GM18858 (cell line): ENCODE results near the gene SKAP2.

Source experiments
- ATAC-seq: cut with Tn5 transposase; IDR thresholded peaks from one replicate; pipeline ENCODE4 v1.9.1; 2021; ENCODE audit not compliant: unreplicated experiment

SKAP2 gene

DNA sequence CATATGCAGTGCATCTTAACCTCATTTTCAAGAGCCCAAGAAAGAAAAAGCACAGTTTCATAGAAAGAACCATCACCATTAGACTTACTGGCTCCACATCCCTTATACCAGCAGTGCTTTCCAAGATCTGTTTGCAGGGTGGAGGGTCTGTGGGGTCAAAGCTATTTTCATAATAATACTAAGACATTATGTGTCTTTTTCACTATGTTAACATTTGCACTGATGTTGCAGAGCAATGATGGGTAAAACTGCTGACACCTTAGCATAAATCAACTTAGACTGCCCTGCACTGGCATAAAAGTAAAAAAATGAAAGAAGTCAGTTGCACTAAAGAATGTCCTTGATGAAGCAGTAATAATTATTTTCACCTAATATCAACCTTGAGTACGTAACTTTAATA lies 166.2 kb downstream of the SKAP2 start:
- no peak for ATAC-seq

DNA sequence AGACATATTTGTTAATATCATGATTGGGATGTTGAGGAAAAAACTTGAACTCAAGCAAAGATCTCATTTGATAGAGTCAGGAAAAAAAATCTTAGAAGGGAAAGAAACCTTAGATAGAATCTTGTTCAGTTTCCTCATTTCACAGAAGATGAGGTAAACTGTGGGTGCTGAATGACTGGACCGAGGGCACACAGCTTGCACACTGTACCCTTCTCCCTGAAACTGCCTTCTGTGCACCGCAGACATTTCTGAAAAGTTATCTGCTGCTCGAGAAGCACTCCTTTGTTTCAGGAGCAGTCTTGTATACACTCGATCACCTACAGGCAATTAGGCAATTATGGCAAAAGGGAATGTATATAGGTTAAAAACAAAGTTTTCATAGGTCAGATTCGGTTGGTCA lies 167.4 kb downstream of the SKAP2 start:
- no peak for ATAC-seq

DNA sequence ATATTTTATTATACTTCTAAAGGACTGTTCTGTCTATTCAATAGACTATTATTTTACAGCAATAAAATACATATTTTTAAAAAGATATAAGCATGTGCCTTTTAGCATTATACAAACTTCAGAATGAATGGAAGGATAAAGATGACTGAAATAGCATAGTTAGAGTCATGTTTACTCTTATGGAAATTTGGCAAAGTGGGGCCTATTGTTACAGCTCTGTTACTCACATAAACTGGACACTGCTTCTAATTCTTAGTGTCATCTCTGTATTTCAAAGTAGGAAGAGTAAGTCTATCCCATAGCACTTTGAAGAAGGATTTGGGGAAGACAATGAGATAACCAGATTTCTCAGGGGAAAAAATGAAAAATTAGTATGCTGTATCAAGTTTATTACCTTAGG lies 168.2 kb downstream of the SKAP2 start:
- no peak for ATAC-seq

DNA sequence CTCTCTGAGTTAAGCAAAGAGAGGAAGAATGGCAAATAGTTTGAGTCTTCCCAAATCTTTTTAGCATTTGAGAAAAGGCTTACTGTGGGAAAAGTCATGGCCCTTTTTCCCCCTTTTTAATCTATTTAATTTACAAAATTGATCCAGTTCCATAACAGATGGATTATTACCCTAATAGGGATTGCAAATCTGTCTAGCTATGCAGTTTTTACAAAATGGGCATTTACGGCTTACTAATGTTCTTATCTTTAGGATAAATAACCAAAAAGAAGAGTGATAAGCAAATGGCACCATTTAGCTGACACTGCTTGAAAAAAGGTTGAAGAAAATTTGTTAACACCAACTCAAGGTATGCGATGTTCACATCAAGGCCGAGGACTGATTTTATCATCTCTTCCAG lies 169.7 kb downstream of the SKAP2 start:
- no peak for ATAC-seq

DNA sequence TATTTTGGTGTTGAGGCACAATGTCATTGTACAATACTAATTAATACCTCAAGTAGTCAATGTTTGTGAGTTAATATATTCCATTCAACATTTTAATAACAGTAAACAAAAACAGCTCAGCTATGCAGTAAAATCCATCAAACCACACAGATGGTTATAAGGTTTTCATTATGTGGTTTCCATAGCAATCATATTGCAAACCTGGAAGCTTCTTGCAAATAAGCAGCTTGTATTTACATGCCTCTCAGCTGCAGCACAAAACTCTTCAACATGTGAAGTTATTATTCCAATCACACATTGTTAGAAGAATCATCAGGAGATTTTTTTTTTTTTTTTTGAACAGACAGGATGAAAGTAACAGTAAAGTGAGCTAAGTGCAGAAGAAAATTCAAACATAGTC lies 170.2 kb downstream of the SKAP2 start:
- no peak for ATAC-seq

DNA sequence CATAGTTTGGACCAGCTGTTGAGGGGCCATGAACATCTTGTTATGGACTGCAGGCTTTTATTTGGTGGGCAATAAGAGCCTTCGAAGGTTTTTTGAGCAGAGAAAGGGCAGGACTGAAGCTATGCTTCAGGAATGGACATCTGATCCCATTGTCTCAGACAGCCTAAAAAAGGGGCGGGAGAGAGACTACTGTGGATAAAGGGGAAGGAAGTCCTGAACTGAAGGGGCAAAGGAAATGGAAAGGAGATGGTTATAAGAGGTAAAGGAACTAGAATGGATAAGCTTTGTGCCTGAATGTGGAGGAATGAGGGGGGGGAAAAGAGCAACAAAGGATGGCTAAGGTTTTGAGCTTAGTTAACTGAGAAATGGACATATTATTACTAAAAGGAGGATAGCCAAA lies 172.5 kb downstream of the SKAP2 start:
- ATAC-seq = no peak

DNA sequence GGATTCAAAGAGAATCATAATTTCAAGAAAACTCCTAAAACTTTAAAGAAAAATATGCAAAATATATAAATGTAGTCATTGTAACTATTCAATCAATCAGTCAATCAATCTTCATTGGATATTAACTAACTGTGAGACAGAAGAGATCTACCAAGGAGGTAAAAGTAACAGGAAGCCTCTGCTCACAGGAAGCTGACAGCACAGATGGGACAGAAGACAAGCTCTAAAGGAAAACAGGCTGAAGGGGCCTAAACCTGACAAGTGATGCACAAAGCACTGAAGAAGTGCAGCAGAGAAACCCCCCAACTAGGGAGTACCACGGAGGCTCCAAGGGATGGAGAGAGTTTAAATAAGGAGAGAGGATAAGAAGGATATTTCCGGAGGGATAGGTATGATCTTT lies 173.0 kb downstream of the SKAP2 start:
- ATAC-seq = no peak

DNA sequence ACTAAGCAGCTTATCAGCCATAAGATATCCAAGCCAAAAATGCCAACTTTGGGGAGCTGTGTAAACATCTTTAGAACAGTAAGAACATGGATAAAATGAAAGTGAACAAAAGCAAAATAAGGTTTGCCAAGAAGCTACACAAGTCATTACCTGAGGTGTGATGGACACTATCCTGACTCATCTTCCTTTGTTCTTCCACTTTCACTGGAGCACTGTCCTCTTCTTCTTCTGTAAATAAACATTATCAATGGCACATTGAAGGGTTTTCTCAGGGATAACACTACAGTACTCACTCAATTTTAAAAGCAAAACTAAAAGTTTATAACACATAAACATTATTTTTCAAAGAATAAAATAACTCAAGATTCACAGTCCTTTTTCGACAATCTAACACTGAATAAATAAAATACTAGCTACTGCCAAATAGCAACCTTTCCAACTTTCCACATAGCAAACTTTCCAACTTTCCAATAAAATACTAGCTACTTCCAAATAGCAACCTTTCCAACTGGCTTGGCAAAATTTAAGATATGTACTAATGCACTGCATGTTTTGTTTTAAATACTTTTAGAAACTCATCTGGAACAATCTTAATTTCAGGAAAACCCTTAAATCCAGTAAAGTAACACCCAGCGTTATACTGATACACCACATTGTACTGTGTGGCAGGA lies 174.1 kb downstream of the SKAP2 start:
- no peak for ATAC-seq

DNA sequence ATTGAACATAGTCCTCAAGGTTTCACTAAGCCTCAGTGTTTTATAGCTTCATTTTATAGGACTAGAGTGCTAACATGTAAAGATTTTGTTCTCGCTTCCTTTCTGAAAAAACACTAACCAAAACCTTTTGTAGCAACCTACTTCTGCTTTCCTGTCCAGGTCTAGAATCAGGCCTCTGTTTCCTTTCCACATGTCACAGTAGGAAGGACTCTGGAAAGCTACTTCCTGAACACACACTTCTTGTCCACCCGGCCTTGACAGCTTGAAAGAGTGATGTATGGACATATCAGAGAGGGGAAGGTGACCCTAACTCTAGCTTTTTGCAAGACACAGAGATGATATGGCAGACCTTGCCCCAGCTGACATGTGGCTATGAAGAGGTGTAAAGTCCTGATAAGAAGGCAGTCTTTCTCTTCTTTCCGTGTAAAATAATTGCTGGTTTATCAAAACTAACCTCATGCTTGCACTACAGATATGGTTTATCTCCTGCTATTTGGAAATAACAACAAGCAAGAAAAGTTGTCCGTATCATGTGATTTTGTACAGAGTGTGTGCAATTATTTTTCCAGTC lies 175.4 kb downstream of the SKAP2 start:
- ATAC-seq = peak; percentile 81

DNA sequence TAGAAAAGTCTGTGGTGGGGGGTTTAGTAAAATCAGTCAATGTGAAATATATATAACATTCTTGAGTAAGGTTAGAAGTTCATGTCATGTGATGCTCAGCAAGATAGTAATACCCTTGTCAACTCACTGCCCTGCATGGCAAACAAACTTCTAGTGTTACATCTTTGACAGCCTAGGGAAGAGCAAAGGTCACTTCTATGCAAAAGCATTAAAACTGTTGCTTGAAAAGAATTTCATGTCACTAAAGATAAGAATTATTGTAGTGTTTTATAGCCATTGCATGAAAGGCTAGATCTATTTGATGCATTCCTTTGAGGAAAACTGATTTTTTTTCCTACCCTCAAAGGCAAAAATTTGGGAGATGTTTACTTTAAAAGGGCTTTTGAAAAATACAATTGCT lies 176.0 kb downstream of the SKAP2 start:
- no peak for ATAC-seq

DNA sequence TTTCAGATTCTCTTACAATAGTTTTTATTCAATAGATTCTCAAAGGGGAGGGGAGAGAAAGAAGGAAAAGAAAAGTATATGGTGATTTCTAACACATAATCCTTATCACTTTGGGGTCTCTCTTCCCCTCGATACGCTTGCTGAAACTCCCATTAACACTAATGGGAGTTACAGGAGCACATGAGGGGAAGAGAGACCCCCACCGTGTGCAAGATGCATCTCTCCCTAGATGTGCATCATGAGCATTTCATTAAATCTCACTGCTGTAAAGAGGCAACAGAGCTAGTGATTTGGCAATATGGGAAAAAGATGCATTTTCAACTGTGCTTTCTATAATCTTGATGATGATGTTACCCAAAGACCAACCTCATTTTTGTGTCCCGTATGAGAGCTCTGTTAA lies 177.4 kb downstream of the SKAP2 start:
- no peak for ATAC-seq

DNA sequence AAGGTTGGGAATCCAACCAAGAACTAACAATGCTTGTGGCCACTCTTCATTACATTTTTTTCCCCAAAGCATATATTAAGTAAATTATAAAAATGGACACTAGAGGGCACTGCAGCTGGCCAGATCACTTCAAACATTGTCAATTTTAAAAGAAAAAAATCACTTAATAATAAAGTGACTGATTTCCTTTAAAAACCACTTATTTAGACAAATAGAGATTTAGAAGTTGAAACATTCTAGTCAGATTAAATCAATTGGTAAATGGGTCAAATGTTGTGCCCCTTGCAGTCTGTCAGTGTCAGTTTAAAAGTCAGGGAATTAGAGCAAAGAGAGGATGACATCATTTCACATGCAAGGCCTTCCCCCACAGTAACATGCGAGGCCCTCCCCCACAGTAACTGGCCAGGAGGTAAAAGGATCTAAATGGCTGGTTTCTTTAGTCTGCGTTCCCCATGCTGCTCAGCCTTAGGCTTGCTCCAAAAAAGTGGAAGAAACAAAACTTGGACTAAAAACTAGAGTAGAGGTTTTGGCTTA lies 177.9 kb downstream of the SKAP2 start:
- ATAC-seq = no peak

DNA sequence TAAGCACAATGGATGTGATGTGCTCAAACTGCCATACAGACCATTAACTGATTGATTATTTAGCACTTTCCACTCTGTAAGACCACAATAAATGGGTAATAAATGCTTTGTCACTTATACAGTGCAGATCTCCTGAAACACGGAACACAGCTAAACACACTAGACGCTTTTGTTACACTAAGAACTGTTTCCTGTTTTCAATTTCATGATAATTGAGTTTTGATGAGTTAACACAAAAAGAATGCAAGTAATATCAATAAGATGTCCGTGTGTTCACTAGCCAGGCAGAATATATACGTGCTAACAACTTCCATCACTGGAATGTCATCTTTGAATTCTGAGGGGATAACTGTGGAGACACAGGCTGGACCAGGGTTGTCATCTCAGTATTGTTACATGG lies 178.8 kb downstream of the SKAP2 start:
- ATAC-seq = no peak

DNA sequence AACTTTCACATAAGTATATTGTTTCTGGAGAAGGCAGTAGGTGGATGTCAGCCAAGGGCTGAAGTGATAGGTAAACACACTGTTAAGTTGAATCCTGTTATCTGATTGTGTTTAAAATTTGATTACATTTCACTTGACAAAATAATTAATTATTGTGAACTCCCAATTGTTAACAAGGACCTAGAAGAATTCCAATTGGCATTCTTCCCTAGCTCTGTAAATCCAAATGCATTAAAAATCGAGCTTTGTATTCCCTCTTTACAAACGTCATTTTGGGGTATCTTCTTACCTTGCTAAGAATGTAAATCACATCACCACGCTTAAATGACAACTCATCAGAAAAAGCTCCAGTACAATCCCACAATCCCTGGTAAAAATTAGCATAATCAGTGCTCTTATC lies 179.9 kb downstream of the SKAP2 start:
- no peak for ATAC-seq

DNA sequence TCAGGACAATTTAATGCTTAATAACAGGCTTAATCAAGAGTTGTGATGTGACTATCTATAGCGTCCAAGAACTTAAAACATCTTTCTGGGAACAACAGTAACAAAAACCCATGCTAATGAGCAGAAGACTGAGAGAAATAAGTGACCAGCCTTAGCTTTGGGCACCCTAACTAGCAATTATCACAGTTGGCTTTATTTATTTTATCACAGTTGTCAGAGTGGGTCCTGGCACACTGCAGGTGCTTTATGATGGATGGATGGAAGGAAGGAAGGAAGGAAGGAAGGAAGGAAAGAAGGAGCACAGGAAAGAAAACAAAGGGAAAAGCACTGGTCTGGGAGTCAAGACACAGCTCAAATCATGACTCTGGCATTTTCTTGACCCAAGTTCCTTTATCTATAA lies 181.1 kb downstream of the SKAP2 start:
- ATAC-seq = no peak

DNA sequence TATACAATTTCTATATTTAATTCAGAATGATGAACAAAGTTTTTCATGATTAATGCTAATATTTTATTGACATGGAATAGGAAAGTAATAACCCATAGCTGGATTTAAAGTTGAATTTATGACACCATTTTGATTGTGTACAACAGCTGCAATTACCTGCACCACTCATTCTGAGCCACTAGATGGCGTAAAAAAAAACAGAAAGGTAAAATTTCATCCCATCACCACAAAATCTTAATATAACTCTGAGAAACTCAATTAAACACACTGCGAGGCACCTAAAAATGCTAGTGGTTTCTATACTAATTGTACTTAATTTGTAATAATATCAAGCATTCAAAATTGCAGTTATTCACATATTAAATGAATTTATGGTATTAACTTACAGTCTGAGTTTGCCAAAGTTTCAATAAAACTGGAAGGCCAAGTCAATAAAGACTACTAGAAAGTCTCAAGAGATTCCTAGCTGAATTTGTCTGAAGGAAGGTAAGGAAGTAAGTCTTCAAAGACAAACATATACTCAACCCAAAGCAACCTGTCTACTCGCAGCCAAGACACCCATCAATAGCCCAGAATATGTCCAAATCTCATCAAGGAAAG lies 182.5 kb downstream of the SKAP2 start:
- no peak for ATAC-seq

DNA sequence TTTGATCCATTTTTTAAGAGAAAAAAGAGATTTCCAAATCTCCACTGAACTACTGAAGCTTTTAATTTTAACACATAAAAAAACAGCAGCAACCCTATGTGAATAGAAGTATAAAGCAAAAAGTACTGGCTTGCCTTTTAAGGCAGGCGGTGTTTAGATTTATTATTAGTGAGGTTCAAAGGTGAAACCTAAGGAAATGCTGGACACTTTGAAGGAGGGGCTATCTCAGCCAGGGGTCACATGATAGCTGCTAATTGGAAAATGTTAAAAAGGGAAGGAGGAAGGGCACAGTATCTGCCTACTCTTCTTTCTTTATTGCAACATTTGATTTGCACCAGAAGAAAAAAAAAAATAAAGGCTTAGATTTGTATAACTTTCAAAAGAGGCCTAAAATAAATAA lies 183.8 kb downstream of the SKAP2 start:
- ATAC-seq = no peak

DNA sequence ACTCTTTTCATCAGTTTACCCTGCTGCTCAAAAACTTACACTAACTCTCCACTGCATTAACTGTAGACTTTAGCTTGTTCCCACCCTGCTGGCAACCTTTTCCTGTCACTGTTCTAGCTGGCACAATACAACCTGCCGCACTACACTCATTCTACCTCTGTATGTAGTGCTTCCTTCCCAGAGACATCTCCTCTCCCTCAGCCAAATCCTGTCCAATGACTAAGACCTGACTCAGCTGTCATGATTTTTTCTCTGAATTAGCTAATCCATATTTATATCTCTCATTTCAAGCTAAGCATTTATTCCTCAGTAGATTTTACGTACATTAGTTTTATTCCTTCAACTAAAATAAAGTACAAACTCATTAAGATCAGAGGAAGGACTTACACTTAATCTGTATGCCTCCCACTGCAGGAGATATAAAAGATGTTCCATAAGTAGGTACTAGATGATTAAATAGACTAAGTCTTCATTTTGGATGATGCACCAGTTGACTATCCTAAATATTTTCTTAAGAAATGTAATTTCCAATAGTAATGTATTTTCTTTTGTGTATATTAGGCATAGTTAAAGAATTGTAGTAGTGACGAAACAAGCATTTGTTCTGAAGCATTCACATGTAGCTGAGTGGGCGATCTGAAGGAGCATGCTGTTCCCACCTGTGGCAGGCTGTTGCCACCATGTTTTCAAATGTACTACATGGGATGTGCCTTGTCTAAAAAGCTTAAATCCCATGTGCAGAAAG lies 189.1 kb downstream of the SKAP2 start:
- no peak for ATAC-seq

DNA sequence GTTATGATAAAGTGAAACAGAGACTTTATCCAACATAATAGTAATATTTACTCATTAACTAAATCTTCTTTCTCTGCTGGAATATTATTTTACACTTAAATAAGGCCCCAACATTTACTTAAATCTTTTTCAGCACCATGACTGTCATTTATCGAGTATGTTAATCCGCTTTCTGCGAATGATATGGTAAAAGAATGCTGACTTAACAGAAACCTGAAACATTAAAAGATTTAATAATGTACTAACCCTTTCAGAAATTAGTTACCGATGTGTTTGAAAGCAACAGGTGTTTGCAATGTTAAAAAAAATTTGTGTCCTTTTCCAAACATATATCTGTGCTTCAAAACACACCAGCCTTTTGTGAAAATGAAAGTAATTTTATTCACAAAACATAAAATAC lies 190.5 kb downstream of the SKAP2 start:
- no peak for ATAC-seq

DNA sequence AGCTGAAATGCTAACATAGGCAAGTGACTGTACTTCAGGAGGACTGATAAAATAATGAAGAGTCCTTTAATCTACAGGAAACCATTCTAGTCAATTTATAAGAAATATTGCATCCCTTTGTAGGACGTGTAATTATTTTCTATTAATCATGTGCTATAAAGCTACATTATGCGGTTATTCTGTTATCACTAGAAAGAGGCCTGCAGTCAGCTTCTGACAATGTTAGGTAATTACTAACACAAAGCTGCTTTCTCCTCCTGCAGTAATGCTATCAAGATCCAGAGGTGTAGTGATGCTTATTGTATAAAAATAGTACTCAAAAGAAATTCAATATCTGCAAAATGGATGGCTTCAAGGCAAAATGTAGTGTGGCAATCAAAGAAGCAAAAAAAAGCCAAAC lies 191.1 kb downstream of the SKAP2 start:
- ATAC-seq = no peak

DNA sequence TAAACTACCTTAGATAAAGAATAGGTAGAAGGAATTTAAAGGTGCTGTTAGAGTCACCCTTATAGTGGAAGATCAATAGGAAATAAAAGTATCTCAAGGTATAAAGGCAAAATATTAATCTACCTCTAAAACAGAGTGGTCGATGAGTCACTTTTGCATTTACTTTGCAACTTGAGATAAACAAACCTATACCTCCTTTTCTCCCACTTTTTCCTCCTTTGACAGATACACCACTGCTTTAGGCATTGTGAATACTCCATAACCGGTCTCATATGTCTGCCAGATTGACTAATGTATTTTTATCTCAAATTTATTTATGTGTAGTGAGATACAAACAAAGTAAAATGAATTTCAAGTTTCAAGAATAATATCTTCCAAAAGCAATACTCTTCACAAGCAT lies 193.5 kb downstream of the SKAP2 start:
- no peak for ATAC-seq

DNA sequence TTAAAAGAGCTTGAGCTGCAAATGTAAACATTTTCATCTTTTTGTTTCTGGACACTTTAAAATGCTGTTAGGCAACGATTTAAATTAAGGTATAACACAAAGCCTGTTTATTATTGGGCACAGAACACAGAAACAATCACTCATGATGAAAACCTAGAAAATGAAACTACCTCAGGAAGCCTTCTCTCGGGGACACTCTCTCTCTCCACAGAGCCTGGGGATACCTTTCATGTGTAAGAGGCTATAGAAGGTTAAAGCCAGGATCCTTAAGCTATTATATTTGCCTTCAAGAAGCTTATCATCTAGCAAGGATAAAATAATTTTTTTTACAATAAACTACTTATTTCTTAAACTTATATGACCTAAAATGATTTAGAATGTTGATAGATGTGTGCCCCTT lies 194.1 kb downstream of the SKAP2 start:
- ATAC-seq = no peak
